ENCODE data around the gene SYS1.
"Not testable (repeated sequence)": the region's sequence is repeated elsewhere in the genome, so short reads cannot be mapped to it uniquely, and the experiment has no call there.

SYS1 gene

DNA sequence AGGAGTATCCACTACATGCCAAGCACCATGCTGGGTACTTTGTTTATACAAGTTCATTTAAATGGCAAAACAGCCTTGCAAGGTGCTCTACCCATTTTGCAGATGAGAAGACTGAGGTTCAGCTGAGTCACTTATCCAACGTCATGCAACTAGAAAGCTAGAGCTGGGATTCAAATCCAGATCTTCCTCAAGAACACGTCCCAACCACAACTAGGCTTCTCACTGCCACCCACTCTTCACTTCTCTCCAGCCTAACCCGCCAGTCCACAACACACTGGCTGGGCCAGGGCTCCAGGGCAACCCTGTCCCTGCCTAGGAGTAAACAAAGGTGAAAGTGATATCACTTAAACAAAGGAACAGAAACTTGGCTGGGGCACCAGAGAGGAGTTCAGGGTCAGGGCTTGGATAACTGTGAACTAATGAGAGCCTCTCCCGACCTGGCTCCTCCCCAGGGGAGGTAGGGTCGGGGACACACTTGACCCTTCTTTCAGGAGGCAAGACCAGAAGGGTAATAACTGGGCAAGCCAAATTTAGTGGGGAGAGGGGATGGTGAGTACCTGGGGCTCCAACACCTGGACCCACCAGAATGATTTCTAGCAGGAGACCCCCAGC is 22.6 kb upstream of the SYS1 start:
- DNase-seq, result no peak

GRCh38 chr20:45340951-45341350 is 22.0 kb upstream of the SYS1 start:
- no peak for DNase-seq

DNA sequence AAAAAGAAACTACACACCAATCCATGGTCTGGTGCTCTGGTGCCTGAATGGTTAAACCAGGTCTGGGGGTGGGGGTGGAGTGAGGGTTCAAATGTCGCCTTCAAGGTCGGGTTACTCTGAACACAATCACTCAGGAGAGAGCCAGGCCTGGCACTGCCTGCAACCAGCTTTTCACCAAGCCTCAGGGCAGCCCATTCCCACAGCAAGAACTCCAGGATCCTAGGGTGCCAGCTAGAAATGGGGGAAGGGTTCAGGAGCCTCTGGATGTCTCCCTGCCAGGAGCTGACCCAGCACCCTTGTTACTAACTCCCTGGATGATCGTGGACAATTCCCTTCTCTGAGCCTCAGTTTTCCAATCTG is 21.4 kb upstream of the SYS1 start:
- no peak for DNase-seq

GRCh38 chr20:45341939-45342854 is 20.8 kb upstream of the SYS1 start:
- DNase-seq, result no peak

- no peak for DNase-seq
Observed at GRCh38 chr20:45342855-45343531, 20.0 kb upstream of the SYS1 start.

DNA sequence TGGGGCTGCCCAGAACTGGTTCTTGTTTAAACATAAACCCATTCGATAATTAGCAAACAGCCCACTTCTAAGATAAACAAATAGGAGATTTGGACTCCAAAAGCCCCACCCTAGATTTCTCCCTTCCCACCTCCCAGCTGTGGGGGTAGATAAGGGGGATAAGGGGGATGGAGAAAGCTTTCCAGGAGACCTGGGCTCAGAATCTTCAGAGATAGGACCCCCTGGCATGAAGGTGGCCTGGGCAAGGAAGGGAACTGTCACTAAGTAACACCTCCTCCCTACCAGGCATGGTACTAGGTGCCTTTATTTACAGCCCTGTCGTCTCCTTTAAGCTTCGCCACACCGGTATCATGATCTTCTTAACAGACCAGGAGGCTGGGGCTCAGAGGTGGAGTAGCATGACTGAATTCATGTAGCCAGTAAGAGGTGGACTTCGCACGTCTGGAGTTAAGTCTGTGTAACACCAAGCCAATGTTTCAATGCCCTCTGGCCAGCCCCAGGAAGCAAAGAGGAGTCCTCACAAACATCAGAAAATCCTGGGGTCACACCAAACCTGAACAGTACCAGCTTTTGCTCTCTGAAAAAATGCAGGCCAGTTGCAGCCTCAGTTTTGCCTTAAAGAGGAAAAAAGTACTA is 19.3 kb upstream of the SYS1 start:
- DNase-seq, result no peak

DNA sequence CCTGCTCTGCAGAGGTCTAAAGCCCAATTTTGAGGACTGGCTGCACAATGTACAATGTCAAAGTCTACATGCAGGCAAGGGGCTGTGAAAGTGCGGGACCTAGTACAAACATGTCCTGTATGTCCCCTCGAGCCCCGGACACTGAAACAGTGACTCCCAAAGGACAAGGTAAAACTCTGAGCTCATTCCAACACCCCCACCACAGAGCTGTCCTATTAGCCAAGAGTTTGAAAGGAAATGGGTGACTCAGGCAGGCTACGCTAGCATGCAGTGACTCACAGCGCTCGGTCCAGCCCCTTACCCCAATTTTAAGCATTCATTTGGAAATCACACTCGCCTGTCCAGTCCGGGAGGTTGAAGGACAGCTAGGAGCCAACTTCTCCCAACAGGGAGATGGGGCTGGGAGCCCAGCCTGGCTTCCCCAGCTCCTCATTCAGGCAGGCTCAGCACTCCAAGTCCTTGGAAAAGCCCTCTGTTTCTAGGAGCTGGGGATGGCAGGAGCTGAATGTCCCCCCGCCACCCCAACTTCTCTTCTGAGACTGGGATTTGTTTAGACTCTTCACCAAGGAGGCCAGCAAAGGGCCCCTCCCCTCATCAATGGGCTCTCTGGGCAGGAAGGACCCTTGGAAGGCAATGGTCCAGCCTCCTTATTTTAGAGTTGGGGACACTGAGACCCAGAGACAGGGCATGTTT is 18.6 kb upstream of the SYS1 start:
- DNase-seq, result peak; percentile 84

GRCh38 chr20:45345104-45345936 is 17.6 kb upstream of the SYS1 start:
- DNase-seq, result no peak

GRCh38 chr20:45346291-45346718 is 16.7 kb upstream of the SYS1 start:
- no peak for DNase-seq

DNA sequence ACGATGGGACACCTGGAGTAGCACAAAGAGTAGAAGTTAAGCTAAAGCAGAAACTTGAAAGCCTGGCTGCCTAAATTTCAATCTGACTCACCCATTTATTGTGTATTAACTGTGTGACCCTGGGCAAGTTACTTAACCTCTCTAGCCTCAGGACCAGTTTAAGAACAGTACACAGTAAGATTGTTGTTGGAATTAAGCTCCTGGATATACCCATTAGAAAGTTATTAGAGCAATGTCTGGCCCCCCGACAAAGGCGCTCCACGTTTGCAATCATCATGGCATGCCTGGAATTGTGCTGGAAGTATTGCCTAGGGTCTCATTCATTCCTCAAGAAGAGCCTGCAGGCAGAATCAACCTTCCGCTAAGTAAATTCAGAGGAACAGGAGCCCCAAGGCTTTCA is 16.1 kb upstream of the SYS1 start:
- DNase-seq, result no peak

- no peak for DNase-seq
Observed at GRCh38 chr20:45347297-45347935, 15.5 kb upstream of the SYS1 start.

DNA sequence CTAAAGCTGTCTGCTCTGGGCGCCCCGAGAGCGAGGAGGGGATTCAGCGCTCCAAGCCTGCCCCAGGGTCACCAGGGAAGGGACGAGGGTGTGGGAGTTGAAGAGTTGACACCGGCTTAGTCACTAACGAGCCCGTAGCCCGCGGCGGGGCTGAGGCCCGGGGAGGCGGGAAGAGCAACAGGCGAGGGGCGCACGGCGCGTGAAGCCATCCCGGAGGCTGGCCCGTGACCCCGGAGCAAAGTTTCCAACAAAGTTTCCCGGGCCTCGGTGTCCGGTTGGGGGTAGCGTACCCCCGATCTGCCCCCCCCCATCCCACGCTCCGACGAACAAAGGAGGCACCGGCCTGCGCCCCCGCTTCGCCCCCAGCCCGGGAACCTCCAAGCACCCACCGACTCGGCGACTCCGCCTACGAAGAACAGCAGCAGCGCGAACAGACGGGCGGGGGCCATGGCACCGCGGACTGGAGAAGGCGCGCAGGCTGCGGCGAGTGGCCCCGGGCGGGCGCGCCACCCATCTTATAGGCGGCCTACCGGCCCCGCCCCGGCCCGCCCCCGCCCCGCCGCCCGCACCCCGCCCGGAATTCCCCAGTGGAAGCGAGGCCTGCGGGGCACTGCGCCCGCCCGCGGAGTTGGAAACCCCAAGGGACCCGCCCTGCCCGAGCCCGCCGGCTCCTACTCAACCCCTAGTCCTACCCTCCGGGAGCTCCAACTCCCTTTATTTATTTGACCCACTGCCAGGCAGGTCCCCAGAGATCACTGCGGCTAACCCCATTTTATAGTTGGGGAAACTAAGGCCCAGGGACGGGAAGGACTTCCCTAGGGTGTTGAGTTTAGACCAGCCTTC is 14.8 kb upstream of the SYS1 start, which contains the start of gene SDC4:
Gene SDC4, minus strand, starts transcription at position 489 of the 843 bp plus-strand sequence. Its CDS starts 40 bp downstream, at position 449.
- peak; percentile 89 for DNase-seq

GRCh38 chr20:45350217-45350616 is 12.7 kb upstream of the SYS1 start:
- no peak for DNase-seq

GRCh38 chr20:45350795-45351194 is 12.2 kb upstream of the SYS1 start:
- DNase-seq, result not testable (repeated sequence)

- no peak for DNase-seq
Observed at GRCh38 chr20:45352729-45353128, 10.2 kb upstream of the SYS1 start.

DNA sequence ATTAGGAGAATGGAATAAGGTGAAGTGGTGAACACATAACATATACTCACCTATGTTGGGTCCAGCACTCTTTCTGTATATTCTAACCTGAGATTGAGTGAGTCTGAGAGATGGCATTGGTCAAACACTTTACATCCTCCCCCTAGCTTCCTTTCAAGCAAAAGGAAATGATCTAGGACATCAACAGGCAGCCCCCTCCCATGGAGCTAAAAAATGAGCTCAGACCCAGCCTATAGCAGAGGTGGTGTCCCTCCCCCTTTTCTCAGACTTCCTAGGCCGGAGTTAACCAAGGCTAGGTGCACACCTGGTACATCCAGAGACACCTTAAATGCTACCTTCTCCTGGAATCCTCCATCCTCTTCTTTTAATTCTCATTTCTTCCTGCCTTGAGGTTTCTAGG is 9.2 kb upstream of the SYS1 start:
- no peak for DNase-seq

GRCh38 chr20:45354423-45355208 is 8.3 kb upstream of the SYS1 start:
- no peak for DNase-seq

- DNase-seq, result peak; percentile 82
Observed at GRCh38 chr20:45355209-45356084, 7.5 kb upstream of the SYS1 start.

Measured in suppressor macrophage treated with lipopolysaccharide for 4 hours (primary cell).